Spinal cord (tissue), 10 donors: ENCODE measurements around the gene COBL. TPM values are rescaled to one million over a fixed set of nuclear protein-coding genes. Genes with fewer than 3 reads are reported as not detected.

ENCODE experiments used
- DNase-seq, 6 donors: peaks; one replicate each; pipeline versions ENCODE4 v3.0.0 to v3.0.0-alpha.2; 2013 to 2015; ENCODE audit warnings: low spot score in 6 of 6, low read depth in 4 of 6
- H3K27ac ChIP-seq: one replicate; pipeline ENCODE4 v1.5.1; 2013; ENCODE audit warnings: low read depth, low read length, control low read depth
- H3K27me3 ChIP-seq: one replicate; pipeline ENCODE4 v1.6.1; 2013; ENCODE audit warnings: low read length; ENCODE audit not compliant: control insufficient read depth, insufficient read depth
- H3K36me3 ChIP-seq: one replicate; pipeline ENCODE4 v1.6.1; 2013; ENCODE audit warnings: low read length; ENCODE audit not compliant: control insufficient read depth, insufficient read depth
- H3K4me1 ChIP-seq: one replicate; pipeline ENCODE4 v1.6.1; 2013; ENCODE audit warnings: low read length; ENCODE audit not compliant: control insufficient read depth, insufficient read depth
- H3K4me3 ChIP-seq: one replicate; pipeline ENCODE4 v1.5.1; 2013; ENCODE audit warnings: low read depth, low read length, control low read depth
- H3K9me3 ChIP-seq: one replicate; pipeline ENCODE4 v1.6.1; 2013; ENCODE audit warnings: low read length; ENCODE audit not compliant: control insufficient read depth, insufficient read depth
- WGBS: methylation state at CpG from one replicate; pipeline ENCODE4 v1.1.5; 2013; ENCODE audit warnings: missing lambda C conversion rate; ENCODE audit not compliant: insufficient coverage; 5-methylcytosine and 5-hydroxymethylcytosine counted together
- polyA plus RNA-seq, 2 donors: library from polyadenylated mRNA; unstranded; fragments of 120-200 nt; gene quantifications; one replicate each; pipeline ENCODE4 v1.2.1, GENCODE V29; 2013; ENCODE audit not compliant: insufficient read length in 2 of 2
- total RNA-seq, 2 donors: library from RNA; depleted of rRNA in 1 of 2; stranded (reverse); fragments of 120-200 nt in 1 of 2; fragments of >200 nt in 1 of 2; gene quantifications; one replicate each; pipeline versions ENCODE4 v1.2.3 to v1.2.4, GENCODE V29; 2013 to 2014
- donor health status: healthy.

Gene COBL
- total and polyA plus RNA-seq, 4 donors: 3.8 to 7.8 (median 5.1) TPM

DNA sequence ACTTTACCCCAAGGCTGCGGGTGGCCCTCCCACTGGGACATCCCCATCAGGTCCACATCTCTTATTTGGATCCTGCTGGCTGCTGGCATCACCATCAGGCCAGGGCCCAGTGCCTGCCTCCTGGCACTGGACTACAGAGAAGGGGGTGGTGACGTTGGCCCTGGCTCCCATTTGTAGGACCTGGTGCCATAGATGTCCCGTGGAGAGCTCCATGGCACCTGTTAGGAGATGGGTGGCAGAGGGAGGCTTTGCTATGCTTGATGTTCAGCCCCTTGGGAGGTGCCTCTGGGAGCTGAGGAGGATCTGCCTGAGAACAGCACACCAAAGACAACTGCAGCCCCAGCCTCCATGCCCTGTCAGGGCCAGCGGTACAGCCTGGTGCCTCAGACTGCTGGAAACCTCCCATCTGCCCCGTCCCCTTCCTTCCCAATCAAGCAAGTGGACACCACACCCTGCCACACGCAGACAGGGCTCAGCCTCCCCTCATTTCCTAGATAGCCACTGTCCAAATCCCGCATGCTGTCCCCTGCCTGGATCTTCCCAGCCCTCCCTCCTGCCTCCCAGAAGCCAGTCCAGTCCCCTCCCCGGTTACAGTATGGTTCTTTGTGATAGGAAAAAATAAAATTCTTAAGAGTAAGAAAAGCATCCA is 303.9 kb downstream of the COBL start:
- no peak for DNase-seq
- WGBS: 89% methylated on average over 5 of the region's 8 CpGs
- no peaks in the 10 kb centered on the region for H3K27me3 ChIP-seq

DNA sequence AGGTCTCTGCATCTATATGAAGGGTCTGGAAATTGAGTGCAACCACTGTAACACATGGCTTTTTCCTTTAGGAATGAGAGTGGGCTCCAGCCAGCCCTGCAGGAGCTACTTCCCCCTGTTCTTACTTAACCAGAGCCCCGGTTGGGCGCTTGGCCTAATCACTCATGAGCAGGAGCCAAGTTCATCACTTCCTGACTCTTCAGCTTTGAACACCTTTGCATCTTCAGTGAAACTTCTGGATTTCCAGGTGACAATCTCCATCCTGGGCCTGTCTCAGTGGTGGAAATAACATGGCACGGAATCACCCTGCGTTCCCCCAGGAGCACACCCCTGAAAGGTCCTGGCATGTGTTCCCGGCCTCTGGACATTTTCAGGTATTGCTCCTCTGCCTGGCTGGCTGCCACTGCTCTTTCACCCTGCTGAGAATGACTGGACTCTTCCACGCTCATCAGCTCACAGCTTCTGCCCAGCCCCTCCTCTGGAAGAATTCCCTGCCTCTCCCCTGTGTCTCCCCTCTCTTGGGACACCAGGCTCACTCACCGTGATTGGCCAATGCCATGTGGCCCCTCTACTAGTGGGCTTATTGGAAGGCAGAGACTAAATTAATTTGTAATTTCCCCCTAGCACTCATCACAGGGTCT is 304.8 kb downstream of the COBL start:
- Histone ChIP-seq H3K4me3 (no peak overlapping the region), H3K27ac (no peak overlapping the region)
- WGBS: 81% methylated on average over 6 of the region's 7 CpGs

More for the DNA sequence above, 303.9 kb downstream of the COBL start:
- Histone ChIP-seq H3K36me3 (no peaks in the 10 kb centered on the region), H3K4me1 (no peaks in the 10 kb centered on the region), H3K27ac (no peak overlapping the region), H3K4me3 (no peak overlapping the region), H3K9me3 (no peaks in the 10 kb centered on the region)

DNA sequence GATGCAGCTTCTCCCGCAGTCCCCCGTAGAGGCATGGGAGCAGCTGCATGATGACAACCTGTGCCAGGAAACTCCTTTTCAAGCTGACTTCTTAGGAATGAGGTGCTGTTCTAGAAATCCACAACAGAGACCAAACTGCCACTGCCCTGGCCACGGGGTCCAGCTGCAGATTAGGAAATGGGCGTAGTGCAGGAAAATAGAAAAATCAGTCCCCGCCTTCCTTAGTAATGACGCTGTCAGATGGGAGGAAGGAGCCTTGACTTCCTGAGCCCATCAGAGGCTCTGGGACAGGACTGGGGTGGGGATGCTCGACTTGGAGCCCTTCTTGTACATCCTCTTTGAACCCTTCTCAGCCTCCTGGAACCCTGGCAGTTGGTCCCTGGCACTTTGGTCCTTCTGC is 306.1 kb downstream of the COBL start:
- 87% methylated on average over 5 of the region's 7 CpGs for WGBS
- Histone ChIP-seq H3K9me3 (no peaks in the 10 kb centered on the region), H3K36me3 (no peaks in the 10 kb centered on the region), H3K27me3 (no peaks in the 10 kb centered on the region), H3K27ac (no peak overlapping the region), H3K4me3 (no peak overlapping the region), H3K4me1 (no peaks in the 10 kb centered on the region)
- DNase-seq: no peak

More for the DNA sequence above, 304.8 kb downstream of the COBL start:
- H3K27me3 ChIP-seq: no peaks in the 10 kb centered on the region
- no peak for DNase-seq
- no peaks in the 10 kb centered on the region for H3K9me3 ChIP-seq
- no peaks in the 10 kb centered on the region for H3K4me1 ChIP-seq
- H3K36me3 ChIP-seq: no peaks in the 10 kb centered on the region

DNA sequence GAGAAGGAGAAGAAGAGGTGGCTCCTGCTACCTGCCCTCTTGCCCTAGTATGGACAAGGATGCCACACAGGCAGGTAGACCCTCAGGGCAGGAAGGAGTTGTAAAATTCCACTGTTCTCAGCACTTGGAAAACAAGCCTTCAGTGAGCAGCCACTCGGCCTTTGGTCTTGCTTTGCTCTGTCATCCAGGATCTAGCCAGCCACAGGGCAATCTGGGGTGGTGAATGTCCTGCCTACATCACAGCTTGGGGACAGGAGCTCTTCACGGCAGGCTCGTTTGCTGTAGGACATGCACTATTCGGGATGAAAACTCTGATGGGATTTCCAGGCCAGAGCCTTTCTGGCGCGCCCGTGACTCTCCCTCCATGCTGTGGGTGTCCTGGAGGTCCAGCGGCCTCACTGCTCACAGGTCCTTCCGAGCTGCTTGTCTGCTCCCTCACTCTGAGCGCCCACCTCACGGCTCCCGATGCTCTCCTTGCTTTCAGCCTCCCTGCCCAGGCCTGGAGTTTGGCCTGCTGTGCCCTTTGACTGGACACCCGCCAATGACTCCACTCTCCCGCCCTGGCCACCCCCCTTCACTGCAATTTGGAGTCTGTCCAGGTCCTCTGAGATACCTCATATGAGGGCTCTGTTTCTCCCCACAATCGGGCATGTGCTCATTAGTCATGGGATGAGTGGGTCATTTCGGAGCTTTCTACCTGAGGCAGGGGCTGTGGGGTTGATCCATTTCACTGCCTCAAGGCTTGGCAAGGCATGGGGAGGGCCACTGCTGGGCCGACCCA is 306.7 kb downstream of the COBL start:
- DNase-seq: no peak
- no peaks in the 10 kb centered on the region for H3K4me1 ChIP-seq
- WGBS: 73% methylated on average over 16 of the region's 17 CpGs

DNA sequence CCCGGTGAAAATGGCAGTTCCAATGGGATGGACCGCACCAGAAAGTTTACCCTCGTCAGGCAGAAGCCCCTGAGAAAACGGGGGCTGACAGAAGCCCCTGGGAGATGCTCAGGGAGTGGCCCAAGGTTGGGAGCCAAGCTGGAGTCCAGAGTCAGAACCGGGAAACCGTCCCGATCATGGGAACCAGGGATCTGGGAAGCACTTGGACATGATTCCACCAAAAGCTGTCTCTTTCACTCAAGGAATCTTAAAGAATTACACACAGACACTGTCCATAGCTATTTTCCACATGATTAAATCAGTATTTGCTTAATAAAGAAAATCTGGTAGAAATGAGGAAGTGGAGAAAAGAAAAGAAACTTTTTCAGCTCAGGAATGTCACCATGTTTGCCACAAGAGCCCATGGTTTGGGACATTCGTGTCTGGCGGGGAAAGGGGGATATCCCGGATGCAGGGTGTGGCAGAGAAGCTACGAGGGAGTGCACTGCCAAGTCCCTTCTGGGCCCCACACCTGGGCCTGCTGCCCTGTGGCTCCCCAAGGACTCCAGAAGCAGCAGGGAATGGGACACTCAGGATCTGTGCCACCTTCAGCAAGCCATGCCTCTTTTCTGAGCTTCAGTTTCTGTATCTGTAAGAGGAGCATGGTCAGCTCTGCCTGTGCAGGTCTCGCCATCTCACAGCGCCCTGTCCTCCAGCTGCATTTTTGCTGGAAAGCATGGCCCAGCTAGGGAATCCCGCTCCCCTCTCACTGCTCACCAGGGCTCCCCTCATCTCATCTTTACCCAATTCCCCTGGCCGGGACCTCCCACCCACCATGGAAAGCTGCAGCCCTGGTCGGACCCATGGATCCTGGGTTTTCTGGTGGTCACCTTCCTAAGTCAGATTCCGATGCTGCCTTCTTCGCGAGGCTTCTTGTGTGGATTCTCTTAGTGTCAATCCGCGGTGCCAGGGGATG is 308.8 kb downstream of the COBL start:
- WGBS: 93% methylated on average over 18 of the region's 21 CpGs
- Histone ChIP-seq H3K4me1 (no peaks in the 10 kb centered on the region), H3K27ac (no peak overlapping the region), H3K27me3 (no peaks in the 10 kb centered on the region), H3K9me3 (no peaks in the 10 kb centered on the region), H3K4me3 (no peak overlapping the region), H3K36me3 (no peaks in the 10 kb centered on the region)
- no peak for DNase-seq

More for the DNA sequence above, 306.7 kb downstream of the COBL start:
- Histone ChIP-seq H3K36me3 (no peaks in the 10 kb centered on the region), H3K9me3 (no peaks in the 10 kb centered on the region), H3K27me3 (no peaks in the 10 kb centered on the region), H3K27ac (no peak overlapping the region), H3K4me3 (no peak overlapping the region)

DNA sequence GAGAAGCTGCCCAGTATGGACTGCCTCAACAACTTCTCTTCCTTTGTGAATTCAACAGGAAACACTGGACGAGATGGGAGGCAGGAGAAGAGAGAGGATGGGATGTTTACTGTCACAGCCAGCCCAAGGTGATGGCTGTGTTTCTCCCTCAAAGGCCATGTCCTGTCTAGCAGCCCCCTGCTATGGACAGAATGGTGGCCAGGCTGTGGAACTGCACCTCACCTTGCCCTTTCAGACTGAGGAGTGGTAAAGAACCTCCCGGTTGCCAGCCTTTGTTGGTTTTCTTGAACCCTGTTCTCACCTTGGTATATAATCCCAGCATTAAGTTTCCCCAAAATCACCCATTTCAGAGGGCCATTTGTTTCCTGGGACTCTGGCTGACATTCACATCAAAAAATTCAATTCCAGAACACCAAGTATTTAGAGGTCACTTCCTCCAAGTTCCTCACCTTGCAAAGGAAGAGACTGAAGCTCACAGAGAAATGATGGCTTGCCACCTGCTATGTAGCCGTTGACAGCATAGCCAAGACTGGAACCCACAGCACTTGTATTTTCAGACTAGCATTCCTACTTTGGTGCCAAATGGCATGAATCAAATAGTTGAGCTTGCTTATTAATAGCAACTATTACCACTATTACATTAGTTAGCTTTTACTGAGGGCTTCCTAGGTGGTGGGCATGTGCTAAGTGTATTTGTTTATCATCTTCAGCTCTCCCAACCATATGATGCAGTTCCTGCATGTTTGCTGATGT is 309.9 kb downstream of the COBL start:
- Histone ChIP-seq H3K9me3 (no peaks in the 10 kb centered on the region), H3K27ac (no peak overlapping the region), H3K36me3 (no peaks in the 10 kb centered on the region), H3K4me3 (no peak overlapping the region), H3K27me3 (no peaks in the 10 kb centered on the region), H3K4me1 (no peaks in the 10 kb centered on the region)
- DNase-seq: no peak
- 78% methylated on average over 3 of the region's 3 CpGs for WGBS

DNA sequence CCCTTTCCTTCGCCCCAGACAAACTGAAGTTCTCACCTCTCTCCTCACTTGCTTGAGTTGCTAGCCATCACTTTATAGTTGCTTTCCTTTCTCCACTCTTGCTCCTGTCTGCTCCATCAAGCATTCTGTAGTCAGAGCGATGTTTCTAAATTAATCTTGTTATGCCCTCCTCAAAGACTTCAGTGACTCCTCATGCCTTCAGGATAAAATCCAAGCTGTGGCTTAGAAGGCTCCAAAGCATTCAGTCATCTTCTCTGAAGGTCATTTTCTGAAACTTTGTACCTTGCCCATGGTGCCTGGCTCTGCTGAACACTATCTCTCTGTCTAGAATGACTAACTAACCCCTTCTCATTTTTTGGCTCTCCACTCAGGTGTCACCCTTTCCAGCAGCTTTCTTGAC is 311.5 kb downstream of the COBL start:
- Histone ChIP-seq H3K36me3 (no peaks in the 10 kb centered on the region), H3K27me3 (no peaks in the 10 kb centered on the region), H3K4me3 (no peak overlapping the region), H3K27ac (no peak overlapping the region), H3K9me3 (no peaks in the 10 kb centered on the region), H3K4me1 (no peaks in the 10 kb centered on the region)
- no peak for DNase-seq
- 88% methylated on average over 2 of the region's 2 CpGs for WGBS

DNA sequence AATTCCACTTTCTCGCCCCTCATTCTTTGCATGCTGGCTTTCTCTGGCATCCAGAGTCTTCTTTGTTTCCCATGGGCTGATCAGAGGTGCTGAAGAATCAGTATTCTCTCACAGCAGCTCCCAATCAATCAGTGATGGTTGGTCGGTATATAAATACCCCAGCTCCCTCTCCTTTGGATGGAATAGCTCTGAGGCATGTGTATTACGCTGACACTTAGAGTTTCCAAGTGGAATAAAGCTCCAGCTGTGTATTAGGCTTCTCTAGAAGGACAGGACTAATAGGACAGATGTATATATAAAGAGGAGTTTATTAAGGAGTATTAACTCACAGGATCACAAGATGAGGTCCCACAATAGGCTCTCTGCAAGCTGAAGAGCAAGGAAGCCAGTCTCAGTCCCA is 315.7 kb downstream of the COBL start:
- Histone ChIP-seq H3K4me1 (no peaks in the 10 kb centered on the region), H3K27ac (no peak overlapping the region), H3K27me3 (no peaks in the 10 kb centered on the region), H3K36me3 (no peaks in the 10 kb centered on the region), H3K4me3 (no peak overlapping the region), H3K9me3 (peaks cover 2% of the 10 kb centered on the region)
- 86% methylated on average over 1 of the region's 3 CpGs for WGBS
- DNase-seq: no peak
